H1 (cell line): ENCODE results near the gene PDCD7. TPM values are rescaled to one million over a fixed set of nuclear protein-coding genes. Genes with fewer than 3 reads are reported as not detected.

Source experiments
- CTCF ChIA-PET: fragments of 300-600 bp; sonication (Branson Sonifier 250); formaldehyde crosslinking; loops from one replicate; lab custom pipeline; 2021; ENCODE audit not compliant: partially characterized antibody; lab: Charles Lee
- POLR2A ChIA-PET: fragments of 300-600 bp; sonication (Branson Sonifier 250); formaldehyde crosslinking; loops from one replicate; lab custom pipeline; 2021; ENCODE audit warnings: inconsistent platforms; ENCODE audit not compliant: partially characterized antibody; lab: Charles Lee
- DNase-seq, 2 experiments: peaks; one replicate each; pipeline versions ENCODE4 v3.0.0 to v3.0.0-alpha.2; 2010 to 2022; ENCODE audit warnings: low spot score in 2 of 2, low read depth in 1 of 2, mixed read lengths in 1 of 2
- FAIRE-seq: peaks from 2 replicates; lab custom pipeline; 2011; peaks lifted over from hg19 to GRCh38; lab: Jason Lieb, UNC
- H2AFZ ChIP-seq: 2 replicates; pipeline ENCODE4 v1.8.1; 2012; ENCODE audit warnings: low read length, inconsistent platforms
- H2AK5ac ChIP-seq: 2 replicates; pipeline ENCODE4 v1.6.1; 2013; ENCODE audit warnings: low read depth, low read length
- H2BK120ac ChIP-seq: replicated peaks from 2 replicates; pipeline ENCODE3; 2013; ENCODE audit warnings: low read depth, low read length, inconsistent platforms
- H2BK12ac ChIP-seq: 2 replicates; pipeline ENCODE4 v1.6.1; 2013; ENCODE audit warnings: low read depth, low read length
- H2BK15ac ChIP-seq: 2 replicates; pipeline ENCODE4 v1.6.1; 2013; ENCODE audit warnings: low read length
- H2BK20ac ChIP-seq: 2 replicates; pipeline ENCODE4 v1.6.1; 2013; ENCODE audit warnings: low read length
- H2BK5ac ChIP-seq: 2 replicates; pipeline ENCODE4 v1.6.1; 2013; ENCODE audit warnings: low read depth, low read length
- H3K14ac ChIP-seq: 2 replicates; pipeline ENCODE4 v1.6.1; 2013; ENCODE audit warnings: inconsistent platforms; ENCODE audit not compliant: insufficient read length
- H3K18ac ChIP-seq: 2 replicates; pipeline ENCODE4 v1.6.1; 2013; ENCODE audit warnings: low read length; ENCODE audit errors: extremely low read depth
- H3K23ac ChIP-seq: 2 replicates; pipeline ENCODE4 v1.6.1; 2013; ENCODE audit warnings: inconsistent platforms; ENCODE audit not compliant: insufficient read length
- H3K23me2 ChIP-seq: 2 replicates; pipeline ENCODE4 v1.6.1; 2013; ENCODE audit warnings: low read depth, low read length
- H3K27ac ChIP-seq: 2 replicates; pipeline ENCODE4 v1.6.1; 2011; ENCODE audit warnings: low read depth, low read length, inconsistent platforms
- H3K27me3 ChIP-seq, 4 experiments: replicated peaks in 1 of 4; 1 replicate in 1 of 4; 2 replicates in 3 of 4; pipeline versions ENCODE4 v1.6.1 to v1.8.1; 2011 to 2013; ENCODE audit warnings: low read length in 3 of 4, mild to moderate bottlenecking in 3 of 4, inconsistent platforms in 2 of 4, mixed read lengths in 2 of 4, moderate library complexity in 1 of 4; ENCODE audit not compliant: control insufficient read depth in 3 of 4, insufficient read depth in 3 of 4; ENCODE audit errors: extremely low read depth in 1 of 4
- H3K36me3 ChIP-seq, 4 experiments: 2 replicates each; pipeline versions ENCODE4 v1.6.1 to v1.8.1; 2011 to 2013; ENCODE audit warnings: mild to moderate bottlenecking in 4 of 4, low read length in 3 of 4, moderate library complexity in 2 of 4, control low read depth in 1 of 4, inconsistent platforms in 1 of 4; ENCODE audit not compliant: insufficient read depth in 4 of 4, control insufficient read depth in 2 of 4
- H3K4ac ChIP-seq: replicated peaks from 2 replicates; pipeline ENCODE3; 2013; ENCODE audit warnings: low read length, low read depth, mixed read lengths, inconsistent platforms; ENCODE audit not compliant: insufficient read length
- H3K4me1 ChIP-seq, 4 experiments: replicated peaks in 1 of 4; 1 replicate in 1 of 4; 2 replicates in 3 of 4; pipeline versions ENCODE4 v1.6.1 to v1.8.1; 2011 to 2013; ENCODE audit warnings: low read length in 3 of 4, inconsistent platforms in 2 of 4, mixed read lengths in 1 of 4; ENCODE audit not compliant: insufficient read depth in 4 of 4, control insufficient read depth in 3 of 4
- H3K4me2 ChIP-seq, 2 experiments: 2 replicates each; pipeline versions ENCODE4 v1.6.1 to v1.8.1; 2011 to 2013; ENCODE audit warnings: low read depth in 2 of 2, low read length in 2 of 2, control low read depth in 1 of 2, inconsistent platforms in 1 of 2, mild to moderate bottlenecking in 1 of 2; ENCODE audit not compliant: insufficient read depth in 1 of 2
- H3K4me3 ChIP-seq, 4 experiments: fragments of 200-600, 300-600 bp in 1 of 4; sonication (generic), shearing (Covaris generic), sonication (Bioruptor Twin) in 1 of 4; 2 replicates each; pipeline versions ENCODE4 v1.5.1 to v1.8.1; 2011 to 2016; ENCODE audit warnings: low read length in 4 of 4, low read depth in 3 of 4, control low read depth in 2 of 4, inconsistent platforms in 2 of 4, mild to moderate bottlenecking in 2 of 4, mixed read lengths in 1 of 4, moderate library complexity in 1 of 4; ENCODE audit not compliant: insufficient read depth in 2 of 4; ENCODE audit errors: extremely low read depth in 1 of 4
- H3K56ac ChIP-seq: replicated peaks from 2 replicates; pipeline ENCODE3; 2013; ENCODE audit warnings: low read depth, mild to moderate bottlenecking, mixed read lengths, low read length, inconsistent platforms; ENCODE audit not compliant: insufficient read length
- H3K79me1 ChIP-seq: 2 replicates; pipeline ENCODE4 v1.6.1; 2013; ENCODE audit warnings: low read depth, low read length, control low read depth
- H3K79me2 ChIP-seq, 2 experiments: 2 replicates each; pipeline versions ENCODE4 v1.6.1 to v1.8.1; 2012 to 2013; ENCODE audit warnings: low read length in 2 of 2, mild to moderate bottlenecking in 2 of 2, inconsistent platforms in 1 of 2; ENCODE audit not compliant: insufficient read depth in 2 of 2, control insufficient read depth in 1 of 2
- H3K9ac ChIP-seq, 4 experiments: replicated peaks in 1 of 4; 1 replicate in 1 of 4; 2 replicates in 3 of 4; pipeline versions ENCODE4 v1.6.1 to v1.8.1; 2011 to 2013; ENCODE audit warnings: low read depth in 3 of 4, low read length in 3 of 4, control low read depth in 2 of 4, mild to moderate bottlenecking in 2 of 4, moderate library complexity in 2 of 4, inconsistent platforms in 1 of 4; ENCODE audit errors: extremely low read depth in 1 of 4
- H3K9me3 ChIP-seq, 2 experiments: 2 replicates each; pipeline versions ENCODE4 v1.6.1 to v1.8.1; 2012 to 2013; ENCODE audit warnings: mild to moderate bottlenecking in 2 of 2, moderate library complexity in 2 of 2, control low read depth in 1 of 2, inconsistent platforms in 1 of 2, low read depth in 1 of 2, low read length in 1 of 2, mixed read lengths in 1 of 2; ENCODE audit not compliant: insufficient read depth in 2 of 2
- H4K20me1 ChIP-seq, 2 experiments: replicated peaks in 1 of 2; 2 replicates each; pipeline versions ENCODE3 to v1.8.1; 2011 to 2013; ENCODE audit warnings: inconsistent platforms in 2 of 2, low read length in 2 of 2, mild to moderate bottlenecking in 1 of 2; ENCODE audit not compliant: insufficient read depth in 2 of 2, control insufficient read depth in 1 of 2
- H4K5ac ChIP-seq: 2 replicates; pipeline ENCODE4 v1.6.1; 2013; ENCODE audit warnings: low read length, low read depth, mixed read lengths, inconsistent platforms; ENCODE audit not compliant: insufficient read length
- H4K8ac ChIP-seq: 2 replicates; pipeline ENCODE4 v1.8.0; 2013; ENCODE audit warnings: mild to moderate bottlenecking, moderate library complexity, low read length, inconsistent platforms; ENCODE audit not compliant: insufficient read depth; ENCODE audit errors: extremely low read depth
- H4K91ac ChIP-seq: replicated peaks from 2 replicates; pipeline ENCODE3; 2013; ENCODE audit warnings: low read length, mixed read lengths, inconsistent platforms; ENCODE audit not compliant: insufficient read length
- HDAC6 ChIP-seq: IDR thresholded peaks from one replicate; pipeline ENCODE4 v1.7.1; 2012; ENCODE audit warnings: low read depth, mild to moderate bottlenecking, inconsistent platforms, low read length, moderate library complexity
- TBP ChIP-seq: IDR thresholded peaks from 2 replicates; pipeline ENCODE4 v1.6.1; 2011; ENCODE audit warnings: low read depth, low read length, improper control_type of control experiment
- WGBS, 2 experiments: shearing (Covaris generic) in 1 of 2; methylation state at CpG; one replicate each; pipeline versions ENCODE4 v1.1.6 to v1.1.7; 2013 to 2015; ENCODE audit warnings: low lambda C conversion rate in 2 of 2, mixed read lengths in 2 of 2, inconsistent platforms in 1 of 2, low coverage in 1 of 2, missing lambda C conversion rate in 1 of 2; ENCODE audit not compliant: insufficient replicate concordance in 2 of 2, insufficient coverage in 1 of 2, insufficient read length in 1 of 2; ENCODE audit errors: extremely low coverage in 1 of 2, missing lambda C conversion rate in 1 of 2; 5-methylcytosine and 5-hydroxymethylcytosine counted together
- polyA plus RNA-seq, 7 experiments: library from polyadenylated mRNA; depleted of rRNA in 3 of 7; stranded (reverse) in 5 of 7; unstranded in 2 of 7; fragments of >200 nt in 5 of 7; fragments of 200-250 nt in 2 of 7; gene quantifications; 1 replicate in 5 of 7; 2 replicates in 1 of 7; 4 replicates in 1 of 7; pipeline versions ENCODE4 v1.2.1 to v1.2.3, GENCODE V29; 2011 to 2013; ENCODE audit warnings: missing spikeins in 2 of 7, mixed read lengths in 2 of 7
- total RNA-seq: library from RNA; stranded (reverse); fragmentation: NEBNext Ultra II Directional; extraction: Animal tissue kit (Norgen Biotek cat#: 25700); gene quantifications from 2 replicates; pipeline ENCODE4 v1.2.1, GENCODE V29; 2021

PDCD7 gene
- total and polyA plus RNA-seq, 2 of the 8 experiments (the other 6 are each of a cell fraction or from before 2014, with no cell fraction given) = 11.5 to 25.6 TPM

- Histone ChIP-seq H3K4ac (no peak overlapping the region), H2BK15ac (no peak overlapping the region), H3K36me3 (no peaks in the 10 kb centered on the region), H2BK120ac (no peak overlapping the region), H3K27me3 (peaks cover 0 to 11% (median 5%) of the 10 kb centered on the region in 4 experiments; a peak in 3 of 7 replicates), H3K4me1 (peaks cover 0 to 3% (median under 1%) of the 10 kb centered on the region in 4 experiments; a peak in 3 of 7 replicates), H3K79me2 (no peaks in the 10 kb centered on the region), H3K4me2 (no peak overlapping the region), H3K14ac (no peak overlapping the region), H2AFZ (no peak overlapping the region), H2BK12ac (no peak overlapping the region), H3K4me3 (no peak overlapping the region), H3K79me1 (no peaks in the 10 kb centered on the region), H3K56ac (no peak overlapping the region), H3K23me2 (peaks cover 5% of the 10 kb centered on the region; the same call in 1 of the 2 replicates), H3K27ac (no peak overlapping the region), H4K5ac (no peak overlapping the region), H2AK5ac (no peak overlapping the region), H4K20me1 (no peaks in the 10 kb centered on the region), H3K9ac (no peak overlapping the region), H2BK5ac (no peak overlapping the region), H4K91ac (no peak overlapping the region), H4K8ac (no peak overlapping the region; the same call in 1 of the 2 replicates), H3K23ac (no peak overlapping the region), H2BK20ac (no peak overlapping the region), H3K18ac (no peak overlapping the region), H3K9me3 (no peaks in the 10 kb centered on the region)
- ChIA-PET CTCF (interaction anchor here (0.8 to 9.6 kb wide), 7 partner anchors 12 to 166 kb away, joined by 4 to 259 read pairs (median 10); partner anchors contain the start of gene KBTBD13), POLR2A (no interaction called here)
- FAIRE-seq (no peak), DNase-seq (no peak)
- TF ChIP-seq TBP (no peak), HDAC6 (no peak)
- WGBS, 2 experiments = 83% methylated on average over 5 of the region's 5 CpGs; no CpG with 5 or more reads in 1 of the 2 experiments
These were observed 34.3 kb downstream of the PDCD7 start for GRCh38 chr15:65099336-65099735.
